Osteocyte (in vitro differentiated cells): ENCODE data around the gene NR4A1. TPM values are rescaled to one million over a fixed set of nuclear protein-coding genes. Genes with fewer than 3 reads are reported as not detected.

Source experiments
- DNase-seq: peaks from one replicate; pipeline ENCODE4 v3.0.0; 2021; ENCODE audit warnings: mixed read lengths; ENCODE audit not compliant: unreplicated experiment; ENCODE audit errors: extremely low spot score
- H3K27ac Mint-ChIP-seq: one replicate; pipeline ENCODE4 v1.8.0; 2021; ENCODE audit warnings: mild to moderate bottlenecking, mixed read lengths; ENCODE audit not compliant: unreplicated experiment
- H3K27me3 Mint-ChIP-seq: one replicate; pipeline ENCODE4 v1.8.0; 2021; ENCODE audit warnings: mixed read lengths; ENCODE audit not compliant: unreplicated experiment
- H3K36me3 Mint-ChIP-seq: one replicate; pipeline ENCODE4 v1.8.0; 2021; ENCODE audit warnings: mixed read lengths; ENCODE audit not compliant: unreplicated experiment
- H3K4me1 Mint-ChIP-seq: one replicate; pipeline ENCODE4 v1.8.0; 2021; ENCODE audit warnings: mixed read lengths; ENCODE audit not compliant: unreplicated experiment
- H3K4me3 Mint-ChIP-seq: one replicate; pipeline ENCODE4 v1.8.0; 2021; ENCODE audit warnings: mild to moderate bottlenecking, moderate library complexity, mixed read lengths; ENCODE audit not compliant: unreplicated experiment
- H3K9me3 Mint-ChIP-seq: one replicate; pipeline ENCODE4 v1.8.0; 2021; ENCODE audit warnings: mixed read lengths; ENCODE audit not compliant: unreplicated experiment
- total RNA-seq: library from RNA; stranded (reverse); gene quantifications from 2 replicates; pipeline ENCODE4 v1.2.1, GENCODE V29; 2021
- TF ChIP-seq, protein P1 (sequence below): fragments of 200-600 bp; sonication (generic); IDR thresholded peaks from 2 replicates; pipeline ENCODE4 v1.5.0; 2021; ENCODE audit warnings: antibody characterized with exemption, mild to moderate bottlenecking, moderate library complexity

NR4A1 gene
- total RNA-seq, 1 donor from 2014 or later = 13.0 TPM

DNA sequence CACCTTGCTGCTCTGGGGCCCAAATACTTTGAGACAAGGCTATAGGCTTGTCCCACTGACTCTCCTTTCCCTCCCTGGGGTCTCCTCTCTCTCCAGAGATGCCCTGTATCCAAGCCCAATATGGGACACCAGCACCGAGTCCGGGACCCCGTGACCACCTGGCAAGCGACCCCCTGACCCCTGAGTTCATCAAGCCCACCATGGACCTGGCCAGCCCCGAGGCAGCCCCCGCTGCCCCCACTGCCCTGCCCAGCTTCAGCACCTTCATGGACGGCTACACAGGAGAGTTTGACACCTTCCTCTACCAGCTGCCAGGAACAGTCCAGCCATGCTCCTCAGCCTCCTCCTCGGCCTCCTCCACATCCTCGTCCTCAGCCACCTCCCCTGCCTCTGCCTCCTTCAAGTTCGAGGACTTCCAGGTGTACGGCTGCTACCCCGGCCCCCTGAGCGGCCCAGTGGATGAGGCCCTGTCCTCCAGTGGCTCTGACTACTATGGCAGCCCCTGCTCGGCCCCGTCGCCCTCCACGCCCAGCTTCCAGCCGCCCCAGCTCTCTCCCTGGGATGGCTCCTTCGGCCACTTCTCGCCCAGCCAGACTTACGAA, 3.1 kb downstream of the NR4A1 start:
- no peak overlapping the region for H3K4me3 Mint-ChIP-seq
- no peaks in the 10 kb centered on the region for H3K27me3 Mint-ChIP-seq
- peaks cover 24% of the 10 kb centered on the region for H3K4me1 Mint-ChIP-seq
- no peaks in the 10 kb centered on the region for H3K9me3 Mint-ChIP-seq
- no peak for DNase-seq
- H3K27ac Mint-ChIP-seq = no peak overlapping the region
- peaks cover 2% of the 10 kb centered on the region for H3K36me3 Mint-ChIP-seq
- TF ChIP-seq, protein P1, sequence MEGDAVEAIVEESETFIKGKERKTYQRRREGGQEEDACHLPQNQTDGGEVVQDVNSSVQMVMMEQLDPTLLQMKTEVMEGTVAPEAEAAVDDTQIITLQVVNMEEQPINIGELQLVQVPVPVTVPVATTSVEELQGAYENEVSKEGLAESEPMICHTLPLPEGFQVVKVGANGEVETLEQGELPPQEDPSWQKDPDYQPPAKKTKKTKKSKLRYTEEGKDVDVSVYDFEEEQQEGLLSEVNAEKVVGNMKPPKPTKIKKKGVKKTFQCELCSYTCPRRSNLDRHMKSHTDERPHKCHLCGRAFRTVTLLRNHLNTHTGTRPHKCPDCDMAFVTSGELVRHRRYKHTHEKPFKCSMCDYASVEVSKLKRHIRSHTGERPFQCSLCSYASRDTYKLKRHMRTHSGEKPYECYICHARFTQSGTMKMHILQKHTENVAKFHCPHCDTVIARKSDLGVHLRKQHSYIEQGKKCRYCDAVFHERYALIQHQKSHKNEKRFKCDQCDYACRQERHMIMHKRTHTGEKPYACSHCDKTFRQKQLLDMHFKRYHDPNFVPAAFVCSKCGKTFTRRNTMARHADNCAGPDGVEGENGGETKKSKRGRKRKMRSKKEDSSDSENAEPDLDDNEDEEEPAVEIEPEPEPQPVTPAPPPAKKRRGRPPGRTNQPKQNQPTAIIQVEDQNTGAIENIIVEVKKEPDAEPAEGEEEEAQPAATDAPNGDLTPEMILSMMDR = no peak

DNA sequence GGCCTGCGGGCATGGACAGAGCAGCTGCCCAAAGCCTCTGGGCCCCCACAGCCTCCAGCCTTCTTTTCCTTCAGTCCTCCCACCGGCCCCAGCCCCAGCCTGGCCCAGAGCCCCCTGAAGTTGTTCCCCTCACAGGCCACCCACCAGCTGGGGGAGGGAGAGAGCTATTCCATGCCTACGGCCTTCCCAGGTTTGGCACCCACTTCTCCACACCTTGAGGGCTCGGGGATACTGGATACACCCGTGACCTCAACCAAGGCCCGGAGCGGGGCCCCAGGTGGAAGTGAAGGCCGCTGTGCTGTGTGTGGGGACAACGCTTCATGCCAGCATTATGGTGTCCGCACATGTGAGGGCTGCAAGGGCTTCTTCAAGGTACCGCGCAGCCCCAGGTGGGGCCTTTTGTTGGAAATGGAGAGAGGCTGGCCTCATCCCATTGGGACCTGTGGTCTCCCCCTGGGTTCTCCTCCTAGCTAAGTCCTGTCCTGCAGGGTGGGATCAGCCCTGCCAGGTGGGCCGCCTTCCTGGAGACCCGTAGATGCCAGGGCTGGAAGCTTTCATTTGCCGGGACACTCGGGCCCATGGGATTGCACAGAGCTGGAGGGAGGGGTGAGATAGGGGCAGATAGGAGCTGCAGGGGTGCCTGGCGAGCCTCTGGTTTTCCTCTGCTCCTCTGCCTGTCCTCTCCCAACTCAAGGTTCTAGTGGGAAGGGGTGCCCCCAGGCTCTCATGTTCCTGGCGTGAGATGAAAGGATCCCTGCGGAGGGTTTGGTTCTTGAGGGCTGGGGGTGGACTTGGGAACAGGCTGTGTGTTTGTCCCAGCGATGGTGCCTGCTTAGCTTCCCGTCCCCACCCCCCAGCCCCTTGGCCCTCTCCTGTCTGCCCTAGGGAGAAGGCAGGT, 3.8 kb downstream of the NR4A1 start:
- H3K4me3 Mint-ChIP-seq = no peak overlapping the region
- TF ChIP-seq, protein P1 = no peak
- no peak overlapping the region for H3K27ac Mint-ChIP-seq
- H3K27me3 Mint-ChIP-seq = no peaks in the 10 kb centered on the region
- peaks cover 17% of the 10 kb centered on the region for H3K4me1 Mint-ChIP-seq
- H3K36me3 Mint-ChIP-seq = peaks cover 2% of the 10 kb centered on the region
- no peak for DNase-seq
- no peaks in the 10 kb centered on the region for H3K9me3 Mint-ChIP-seq

DNA sequence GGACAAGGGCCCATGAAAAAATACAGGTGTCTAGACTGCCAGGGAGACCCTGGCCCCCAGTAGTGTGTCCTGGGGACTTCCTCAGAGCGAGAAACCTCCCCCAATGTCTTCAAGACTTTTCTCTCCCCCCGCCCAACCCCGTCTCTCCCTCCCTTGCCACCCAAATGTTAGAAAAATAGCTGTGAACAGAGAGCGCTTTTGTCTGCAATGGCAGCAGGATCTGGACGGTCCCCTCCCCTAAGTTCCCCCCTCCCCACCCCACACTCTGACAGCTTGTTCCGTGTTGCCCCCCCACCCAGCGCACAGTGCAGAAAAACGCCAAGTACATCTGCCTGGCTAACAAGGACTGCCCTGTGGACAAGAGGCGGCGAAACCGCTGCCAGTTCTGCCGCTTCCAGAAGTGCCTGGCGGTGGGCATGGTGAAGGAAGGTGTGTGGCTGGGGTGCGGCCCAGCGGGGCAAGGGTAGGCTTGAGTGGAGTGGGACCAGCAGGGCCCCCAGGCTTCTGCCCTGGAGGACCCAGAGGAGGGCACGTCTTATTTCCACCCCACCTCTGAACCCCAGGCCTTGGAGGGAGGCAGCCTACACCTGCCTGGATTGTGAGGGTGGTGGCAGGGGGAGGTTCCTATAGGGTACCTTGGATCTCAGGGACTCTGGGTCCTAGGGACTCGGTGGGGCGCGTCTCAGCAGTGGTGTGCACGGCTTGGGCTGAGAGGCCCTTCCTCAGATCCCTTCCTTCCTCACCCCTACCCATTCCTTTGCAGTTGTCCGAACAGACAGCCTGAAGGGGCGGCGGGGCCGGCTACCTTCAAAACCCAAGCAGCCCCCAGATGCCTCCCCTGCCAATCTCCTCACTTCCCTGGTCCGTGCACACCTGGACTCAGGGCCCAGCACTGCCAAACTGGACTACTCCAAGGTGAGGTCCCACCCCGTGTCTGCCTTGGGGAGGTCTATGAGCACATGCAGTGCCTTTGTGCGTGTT, 4.8 kb downstream of the NR4A1 start:
- H3K36me3 Mint-ChIP-seq = peaks cover 2% of the 10 kb centered on the region
- H3K9me3 Mint-ChIP-seq = no peaks in the 10 kb centered on the region
- no peak overlapping the region for H3K4me3 Mint-ChIP-seq
- TF ChIP-seq, protein P1 = no peak
- H3K27ac Mint-ChIP-seq = no peak overlapping the region
- H3K27me3 Mint-ChIP-seq = no peaks in the 10 kb centered on the region
- H3K4me1 Mint-ChIP-seq = peaks cover 10% of the 10 kb centered on the region
- DNase-seq = no peak

DNA sequence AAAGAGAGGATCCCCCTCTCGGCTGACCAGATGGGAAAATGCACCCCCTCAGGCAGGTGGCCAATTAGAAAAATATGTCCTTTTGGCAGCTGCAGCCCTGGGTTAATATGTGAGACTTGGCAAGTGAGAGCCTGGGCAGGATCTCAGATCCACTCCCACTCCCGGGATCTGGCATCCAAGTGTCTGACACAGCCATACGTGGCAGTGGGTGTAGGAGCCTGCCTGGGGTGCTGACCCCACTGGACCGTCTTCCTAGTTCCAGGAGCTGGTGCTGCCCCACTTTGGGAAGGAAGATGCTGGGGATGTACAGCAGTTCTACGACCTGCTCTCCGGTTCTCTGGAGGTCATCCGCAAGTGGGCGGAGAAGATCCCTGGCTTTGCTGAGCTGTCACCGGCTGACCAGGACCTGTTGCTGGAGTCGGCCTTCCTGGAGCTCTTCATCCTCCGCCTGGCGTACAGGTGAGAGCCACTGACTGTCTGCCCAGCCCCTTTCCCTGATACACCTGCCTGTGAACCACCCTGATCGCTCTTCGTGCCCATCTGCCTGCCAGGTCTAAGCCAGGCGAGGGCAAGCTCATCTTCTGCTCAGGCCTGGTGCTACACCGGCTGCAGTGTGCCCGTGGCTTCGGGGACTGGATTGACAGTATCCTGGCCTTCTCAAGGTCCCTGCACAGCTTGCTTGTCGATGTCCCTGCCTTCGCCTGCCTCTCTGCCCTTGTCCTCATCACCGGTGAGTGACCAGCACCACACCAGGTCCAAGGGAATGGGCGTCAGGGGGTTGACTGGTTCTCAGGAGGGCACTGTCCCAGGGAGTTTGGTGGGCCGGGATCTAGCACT, 5.8 kb downstream of the NR4A1 start:
- H3K9me3 Mint-ChIP-seq = no peaks in the 10 kb centered on the region
- peaks cover under 1% of the 10 kb centered on the region for H3K4me1 Mint-ChIP-seq
- TF ChIP-seq, protein P1 = no peak
- no peaks in the 10 kb centered on the region for H3K27me3 Mint-ChIP-seq
- DNase-seq = no peak
- H3K36me3 Mint-ChIP-seq = peaks cover 2% of the 10 kb centered on the region
- no peak overlapping the region for H3K27ac Mint-ChIP-seq
- no peak overlapping the region for H3K4me3 Mint-ChIP-seq
